DOHH2 (cell line): ENCODE measurements around the gene ABCA4.

Source experiments
- CTCF ChIP-seq: fragments of 200-600 bp; sonication (generic); IDR thresholded peaks from one replicate; pipeline ENCODE4 v1.5.1; 2014; ENCODE audit warnings: antibody characterized with exemption, mild to moderate bottlenecking, low read depth, low read length; ENCODE audit not compliant: poor library complexity, severe bottlenecking
- EZH2phosphoT487 ChIP-seq: fragments of 200-600 bp; sonication (generic); IDR thresholded peaks from 2 replicates; pipeline ENCODE4 v1.6.1; 2017; ENCODE audit warnings: borderline replicate concordance, mild to moderate bottlenecking, antibody characterized with exemption, low read length, moderate library complexity, mixed read lengths

GRCh38 chr1:94098585-94099111, 22.3 kb downstream of the ABCA4 start:
- no peak for TF ChIP-seq CTCF
- TF ChIP-seq EZH2phosphoT487, result no peak
